KMS-11 (cell line): ENCODE measurements around the gene SFI1.

Source experiments
- H2AFZ ChIP-seq: fragments of 200-600 bp; sonication (generic); 2 replicates; pipeline ENCODE4 v1.6.1; 2016; ENCODE audit warnings: antibody characterized with exemption, mixed run types, low read depth
- H3K27ac ChIP-seq: fragments of 200-600 bp; sonication (generic); 2 replicates; pipeline ENCODE4 v1.6.1; 2016; ENCODE audit warnings: mild to moderate bottlenecking, mixed run types
- H3K27me3 ChIP-seq: fragments of 200-600 bp; sonication (generic); 2 replicates; pipeline ENCODE4 v1.6.1; 2017; ENCODE audit warnings: mild to moderate bottlenecking, low read depth, mixed run types, moderate library complexity; ENCODE audit not compliant: insufficient read depth
- H3K36me3 ChIP-seq: fragments of 200-600 bp; sonication (generic); 2 replicates; pipeline ENCODE4 v1.6.1; 2017; ENCODE audit warnings: mild to moderate bottlenecking, mixed run types; ENCODE audit not compliant: insufficient read depth
- H3K4me1 ChIP-seq: fragments of 200-600 bp; sonication (generic); 2 replicates; pipeline ENCODE4 v1.6.1; 2016; ENCODE audit warnings: mild to moderate bottlenecking, low read depth, mixed run types; ENCODE audit not compliant: poor library complexity, severe bottlenecking
- H3K4me2 ChIP-seq: fragments of 200-600 bp; sonication (generic); 2 replicates; pipeline ENCODE4 v1.7.0; 2016; ENCODE audit warnings: mild to moderate bottlenecking, mixed run types
- H3K4me3 ChIP-seq: fragments of 200-600 bp; sonication (generic); IDR thresholded peaks from 2 replicates; pipeline ENCODE4 v1.6.1; 2017; ENCODE audit warnings: low read depth, low read length, mixed read lengths; ENCODE audit not compliant: insufficient read depth
- H3K79me2 ChIP-seq: fragments of 200-600 bp; sonication (generic); 2 replicates; pipeline ENCODE4 v1.6.1; 2016; ENCODE audit warnings: low read depth, mixed run types; ENCODE audit not compliant: insufficient read depth
- H3K9ac ChIP-seq: fragments of 200-600 bp; sonication (generic); 2 replicates; pipeline ENCODE4 v1.6.1; 2016; ENCODE audit warnings: mild to moderate bottlenecking, mixed run types
- H4K20me1 ChIP-seq: fragments of 200-600 bp; sonication (generic); 2 replicates; pipeline ENCODE4 v1.6.1; 2016; ENCODE audit warnings: mild to moderate bottlenecking, mixed run types; ENCODE audit not compliant: insufficient read depth
- TF ChIP-seq, protein P1 (sequence below): fragments of 200-600 bp; sonication (generic); conservative IDR thresholded peaks from 2 replicates; pipeline ENCODE4 v1.6.1; 2017; ENCODE audit warnings: low read depth, mild to moderate bottlenecking, antibody characterized with exemption, low read length, moderate library complexity, mixed read lengths

SFI1 gene

DNA sequence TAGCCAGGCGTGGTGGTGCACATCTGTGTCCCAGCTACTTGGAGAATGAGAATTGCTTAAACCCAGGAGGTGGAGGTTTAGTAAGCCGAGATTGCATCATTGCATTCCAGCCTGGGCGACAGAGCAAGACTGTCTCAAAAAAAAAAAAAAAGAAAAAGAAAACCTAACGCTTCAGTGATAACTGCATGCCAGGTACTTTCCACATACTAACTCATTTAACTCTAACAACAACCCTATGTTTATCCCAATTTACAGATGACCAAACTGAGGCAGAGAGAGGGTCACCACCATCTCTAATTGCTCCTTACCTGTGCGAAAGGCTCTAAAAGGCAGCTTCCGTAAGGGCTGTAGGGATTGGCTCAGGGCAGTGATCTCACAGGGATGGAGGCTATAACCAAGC, 154.1 kb downstream of the SFI1 start:
- no peak overlapping the region for H3K4me2 ChIP-seq
- TF ChIP-seq, protein P1, sequence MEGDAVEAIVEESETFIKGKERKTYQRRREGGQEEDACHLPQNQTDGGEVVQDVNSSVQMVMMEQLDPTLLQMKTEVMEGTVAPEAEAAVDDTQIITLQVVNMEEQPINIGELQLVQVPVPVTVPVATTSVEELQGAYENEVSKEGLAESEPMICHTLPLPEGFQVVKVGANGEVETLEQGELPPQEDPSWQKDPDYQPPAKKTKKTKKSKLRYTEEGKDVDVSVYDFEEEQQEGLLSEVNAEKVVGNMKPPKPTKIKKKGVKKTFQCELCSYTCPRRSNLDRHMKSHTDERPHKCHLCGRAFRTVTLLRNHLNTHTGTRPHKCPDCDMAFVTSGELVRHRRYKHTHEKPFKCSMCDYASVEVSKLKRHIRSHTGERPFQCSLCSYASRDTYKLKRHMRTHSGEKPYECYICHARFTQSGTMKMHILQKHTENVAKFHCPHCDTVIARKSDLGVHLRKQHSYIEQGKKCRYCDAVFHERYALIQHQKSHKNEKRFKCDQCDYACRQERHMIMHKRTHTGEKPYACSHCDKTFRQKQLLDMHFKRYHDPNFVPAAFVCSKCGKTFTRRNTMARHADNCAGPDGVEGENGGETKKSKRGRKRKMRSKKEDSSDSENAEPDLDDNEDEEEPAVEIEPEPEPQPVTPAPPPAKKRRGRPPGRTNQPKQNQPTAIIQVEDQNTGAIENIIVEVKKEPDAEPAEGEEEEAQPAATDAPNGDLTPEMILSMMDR, result no peak
- no peak overlapping the region for H2AFZ ChIP-seq
- peaks cover 43% of the 10 kb centered on the region; the same call in 1 of the 2 replicates for H3K79me2 ChIP-seq
- no peaks in the 10 kb centered on the region for H4K20me1 ChIP-seq
- no peaks in the 10 kb centered on the region; the same call in 1 of the 2 replicates for H3K36me3 ChIP-seq
- no peak overlapping the region for H3K4me3 ChIP-seq
- H3K27ac ChIP-seq, result no peak overlapping the region
- no peak overlapping the region for H3K9ac ChIP-seq
- peaks cover 23% of the 10 kb centered on the region for H3K4me1 ChIP-seq
- no peaks in the 10 kb centered on the region for H3K27me3 ChIP-seq

DNA sequence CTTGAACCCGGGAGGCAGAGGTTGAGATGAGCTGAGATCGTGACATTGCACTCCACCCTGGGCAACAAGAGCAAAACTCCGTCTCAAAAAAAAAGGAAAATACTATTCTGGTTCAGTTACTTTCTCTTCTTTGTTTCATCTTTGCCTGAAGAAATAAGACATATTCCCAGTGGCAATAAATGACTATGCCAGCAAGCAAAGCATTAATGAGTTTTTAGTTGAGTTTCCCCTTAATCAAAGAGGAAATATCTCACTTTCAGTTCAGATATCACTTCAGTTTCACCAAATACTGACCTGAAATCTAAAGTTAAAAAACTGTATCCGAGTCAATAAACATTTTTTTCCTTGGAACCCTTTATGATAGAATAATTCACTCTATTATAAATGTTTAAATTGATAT, 155.3 kb downstream of the SFI1 start:
- TF ChIP-seq, protein P1, result no peak
- no peak overlapping the region for H3K9ac ChIP-seq
- H3K79me2 ChIP-seq, result peaks cover 52% of the 10 kb centered on the region; the same call in 1 of the 2 replicates
- no peak overlapping the region for H2AFZ ChIP-seq
- no peaks in the 10 kb centered on the region; the same call in 1 of the 2 replicates for H3K36me3 ChIP-seq
- no peak overlapping the region for H3K27ac ChIP-seq
- H3K4me1 ChIP-seq, result peaks cover 14% of the 10 kb centered on the region
- no peak overlapping the region for H3K4me2 ChIP-seq
- H4K20me1 ChIP-seq, result no peaks in the 10 kb centered on the region
- H3K27me3 ChIP-seq, result no peaks in the 10 kb centered on the region
- H3K4me3 ChIP-seq, result no peak overlapping the region

DNA sequence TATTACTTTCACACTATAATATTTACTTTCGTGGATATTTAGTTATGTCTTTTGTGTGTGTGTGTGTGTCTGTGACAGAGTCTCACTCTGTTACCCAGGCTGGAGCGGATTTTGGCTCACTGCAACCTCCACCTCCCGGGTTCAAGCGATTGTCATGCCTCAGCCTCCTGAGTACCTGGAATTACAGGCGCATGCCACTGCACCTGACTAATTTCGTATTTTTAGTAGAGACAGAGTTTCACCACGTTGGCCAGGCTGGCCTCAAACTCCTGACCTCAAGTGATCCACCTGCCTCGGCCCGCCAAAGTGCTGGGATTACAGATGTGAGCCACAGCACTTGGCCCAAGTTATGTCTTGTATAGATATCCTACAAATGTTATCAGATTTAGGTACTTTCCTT, 155.8 kb downstream of the SFI1 start:
- Histone ChIP-seq H3K27me3 (no peaks in the 10 kb centered on the region), H3K4me3 (no peak overlapping the region), H3K4me1 (peaks cover 10% of the 10 kb centered on the region), H2AFZ (no peak overlapping the region), H3K9ac (no peak overlapping the region), H3K79me2 (peaks cover 56% of the 10 kb centered on the region; the same call in 1 of the 2 replicates), H3K4me2 (no peak overlapping the region), H3K27ac (no peak overlapping the region), H4K20me1 (no peaks in the 10 kb centered on the region), H3K36me3 (no peaks in the 10 kb centered on the region; the same call in 1 of the 2 replicates)
- TF ChIP-seq, protein P1, result no peak

DNA sequence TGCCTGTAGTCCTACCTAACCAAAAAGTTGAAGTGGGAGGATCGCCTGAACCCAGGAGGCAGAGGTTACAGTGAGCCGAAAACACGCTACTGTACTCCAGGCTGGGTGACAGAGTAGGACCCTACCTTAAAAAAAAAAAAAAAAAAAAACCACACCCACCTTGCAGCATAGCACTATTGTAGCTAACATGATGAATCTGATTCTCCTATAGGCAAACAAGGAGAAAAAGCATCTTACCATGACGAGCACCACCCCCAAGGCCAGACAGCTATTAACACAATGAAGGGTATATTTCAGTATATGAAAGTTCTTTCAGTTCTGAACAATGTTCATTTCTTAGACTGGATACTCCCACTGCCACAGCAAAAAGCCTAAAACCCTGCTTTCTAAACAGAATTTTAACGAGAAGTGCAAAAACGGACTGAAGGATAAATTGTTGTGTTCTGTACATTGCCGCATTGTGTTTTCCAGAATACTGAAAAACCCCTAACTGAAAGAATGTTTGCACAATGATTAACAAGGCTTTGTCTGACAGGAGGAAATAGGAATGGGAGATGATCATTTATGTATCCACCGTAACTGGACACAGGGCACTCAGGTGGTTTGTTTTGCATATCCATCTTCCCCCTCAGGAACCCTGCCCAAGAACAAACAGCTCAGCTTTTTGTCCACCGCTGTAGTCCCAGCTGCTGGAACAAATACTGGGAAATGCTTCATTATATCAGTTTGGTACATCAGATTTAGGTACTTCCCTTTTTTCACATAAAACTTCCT, 156.8 kb downstream of the SFI1 start:
- Histone ChIP-seq H3K9ac (no peak overlapping the region), H3K79me2 (peaks cover 65% of the 10 kb centered on the region; the same call in 1 of the 2 replicates), H2AFZ (no peak overlapping the region), H3K27me3 (no peaks in the 10 kb centered on the region), H3K4me3 (no peak overlapping the region), H3K4me2 (no peak overlapping the region), H3K27ac (no peak overlapping the region), H3K36me3 (no peaks in the 10 kb centered on the region; the same call in 1 of the 2 replicates), H3K4me1 (peaks cover 6% of the 10 kb centered on the region), H4K20me1 (no peaks in the 10 kb centered on the region)
- TF ChIP-seq, protein P1, result no peak
